GM18507 (cell line): ENCODE data around the gene GHDC.
"Not testable (repeated sequence)": the region's sequence is repeated elsewhere in the genome, so short reads cannot be mapped to it uniquely, and the experiment has no call there.

Experiments
- DNase-seq: peaks from one replicate; pipeline ENCODE4 v3.0.0; 2011; ENCODE audit warnings: low read depth; ENCODE audit not compliant: insufficient read length; ENCODE audit errors: extremely low spot score
- FAIRE-seq: peaks from 2 replicates; lab custom pipeline; 2011; peaks lifted over from hg19 to GRCh38; lab: Jason Lieb, UNC

GHDC gene

DNA sequence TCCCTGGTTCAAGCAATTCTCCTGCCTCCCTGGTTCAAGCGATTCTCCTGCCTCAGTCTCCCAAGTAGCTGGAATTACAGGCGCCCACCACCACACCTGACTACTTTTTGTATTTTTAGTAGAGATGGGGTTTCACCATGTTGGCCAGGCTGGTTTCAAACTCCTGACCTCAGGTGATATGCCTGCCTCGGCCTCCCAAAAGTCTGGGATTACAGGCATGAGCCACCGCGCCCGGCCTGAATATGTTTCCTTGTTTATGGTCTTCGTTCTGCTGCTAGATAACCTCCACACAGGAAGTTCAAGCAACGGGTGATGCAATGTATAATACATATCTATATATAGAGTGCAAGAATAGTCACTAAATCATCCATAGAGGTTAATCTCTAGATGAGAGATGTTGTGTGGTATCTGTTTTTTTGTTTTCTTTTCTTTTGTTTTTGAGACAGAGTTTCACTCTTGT lies 11.9 kb upstream of the GHDC start:
- not testable (repeated sequence) for DNase-seq, FAIRE-seq

- FAIRE-seq: no peak
- no peak for DNase-seq
Measured at GRCh38 chr17:42203354-42203753, 9.1 kb upstream of the GHDC start.

DNA sequence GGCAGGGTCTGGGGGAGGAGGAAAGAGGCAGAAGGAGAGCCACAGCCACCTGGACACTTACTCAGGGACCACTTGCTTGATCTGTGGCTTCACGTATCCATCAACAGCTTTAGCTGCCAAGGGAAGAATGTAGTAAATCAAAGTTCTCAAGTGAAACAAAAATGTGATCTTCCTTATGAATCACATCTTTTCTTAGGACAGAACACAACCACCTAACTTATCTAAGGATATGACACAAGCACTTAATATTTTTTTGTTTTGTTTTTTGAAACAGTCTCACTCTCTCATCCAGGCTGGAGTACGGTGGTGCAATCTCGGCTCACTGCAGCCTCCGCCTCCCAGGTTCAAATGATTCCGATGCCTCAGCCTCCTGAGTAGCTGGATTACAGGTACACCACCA lies 8.4 kb upstream of the GHDC start:
- DNase-seq: no peak
- no peak for FAIRE-seq

GRCh38 chr17:42202159-42202558 lies 7.9 kb upstream of the GHDC start:
- no peak for FAIRE-seq
- DNase-seq: no peak

GRCh38 chr17:42201458-42201772 lies 7.1 kb upstream of the GHDC start:
- DNase-seq (no peak), FAIRE-seq (no peak)

GRCh38 chr17:42200706-42201457 lies 6.6 kb upstream of the GHDC start:
- DNase-seq (no peak), FAIRE-seq (no peak)

DNA sequence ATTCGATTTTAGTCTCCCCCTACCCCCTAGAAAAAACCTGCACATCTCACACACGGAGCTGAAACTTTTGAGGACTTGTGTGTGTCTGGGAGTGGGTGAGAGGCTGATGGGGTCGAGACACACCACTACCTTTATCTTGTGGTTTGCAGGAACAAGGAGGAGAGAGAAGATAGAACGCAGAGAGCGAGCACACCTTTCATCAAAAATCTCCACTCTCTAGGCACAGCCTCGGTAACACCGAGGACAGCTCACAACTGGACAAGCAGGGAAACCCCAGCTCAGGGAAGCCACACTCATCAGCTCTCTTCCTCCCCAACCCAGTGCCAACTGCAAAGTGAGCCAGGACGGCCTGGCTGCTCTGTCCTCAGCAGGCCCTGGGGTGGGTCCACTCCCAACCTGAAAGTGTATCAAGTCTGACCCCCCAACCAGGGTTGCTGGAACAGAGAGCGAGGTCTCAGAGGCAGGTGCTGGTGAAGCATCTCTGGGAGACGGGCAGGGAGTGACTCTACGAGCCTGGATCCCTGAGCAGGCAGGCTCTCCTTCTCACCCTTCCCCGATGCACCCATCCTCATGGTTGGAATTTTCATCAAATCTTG lies 5.2 kb upstream of the GHDC start:
- FAIRE-seq: no peak
- no peak for DNase-seq

DNA sequence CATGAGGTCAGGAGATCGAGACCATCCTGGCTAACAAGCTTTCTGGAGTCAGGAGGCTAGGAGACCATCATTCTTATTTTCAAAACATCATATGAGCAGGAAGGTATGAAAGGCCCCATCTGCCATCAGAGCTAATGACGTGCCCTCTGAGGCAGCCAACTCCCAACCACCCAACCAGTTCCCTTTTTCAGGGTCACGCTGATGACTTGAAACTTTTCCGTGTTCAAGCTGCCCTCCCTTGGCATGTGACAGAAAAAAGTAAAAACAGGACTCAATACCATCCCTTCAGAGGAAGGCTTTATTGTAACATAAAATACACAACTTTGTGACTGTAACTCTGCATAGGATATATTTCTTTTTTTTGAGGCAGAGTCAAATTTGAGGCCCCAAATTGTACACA lies 4.6 kb upstream of the GHDC start:
- no peak for FAIRE-seq
- no peak for DNase-seq

DNA sequence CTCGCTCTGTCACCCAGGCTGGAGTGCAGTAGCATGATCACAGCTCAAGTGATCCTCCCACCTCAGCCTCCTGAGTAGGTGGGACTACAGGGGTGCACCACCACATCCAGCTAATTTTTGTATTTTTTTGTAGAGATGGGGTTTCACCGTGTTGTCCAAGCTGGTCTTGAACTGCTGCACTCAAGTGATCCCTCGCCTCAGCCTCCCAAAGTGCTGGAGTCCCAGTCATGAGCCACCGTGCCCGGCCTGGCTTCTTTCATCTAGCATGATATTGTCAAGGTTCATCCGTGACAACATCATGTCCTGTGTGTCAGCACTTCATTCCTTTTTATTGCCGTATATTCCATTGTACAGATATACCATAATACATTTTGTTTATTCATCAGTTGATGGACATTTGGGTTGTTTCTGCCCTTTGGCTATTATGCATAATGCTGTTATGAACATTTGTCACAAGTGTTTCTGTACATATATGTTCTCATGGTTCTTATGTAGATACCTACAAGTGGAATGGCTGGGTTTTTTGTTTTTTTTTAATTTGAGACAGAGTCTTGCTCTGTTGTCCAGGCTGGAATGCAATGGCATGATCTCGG lies 3.4 kb upstream of the GHDC start:
- no peak for DNase-seq
- no peak for FAIRE-seq

DNA sequence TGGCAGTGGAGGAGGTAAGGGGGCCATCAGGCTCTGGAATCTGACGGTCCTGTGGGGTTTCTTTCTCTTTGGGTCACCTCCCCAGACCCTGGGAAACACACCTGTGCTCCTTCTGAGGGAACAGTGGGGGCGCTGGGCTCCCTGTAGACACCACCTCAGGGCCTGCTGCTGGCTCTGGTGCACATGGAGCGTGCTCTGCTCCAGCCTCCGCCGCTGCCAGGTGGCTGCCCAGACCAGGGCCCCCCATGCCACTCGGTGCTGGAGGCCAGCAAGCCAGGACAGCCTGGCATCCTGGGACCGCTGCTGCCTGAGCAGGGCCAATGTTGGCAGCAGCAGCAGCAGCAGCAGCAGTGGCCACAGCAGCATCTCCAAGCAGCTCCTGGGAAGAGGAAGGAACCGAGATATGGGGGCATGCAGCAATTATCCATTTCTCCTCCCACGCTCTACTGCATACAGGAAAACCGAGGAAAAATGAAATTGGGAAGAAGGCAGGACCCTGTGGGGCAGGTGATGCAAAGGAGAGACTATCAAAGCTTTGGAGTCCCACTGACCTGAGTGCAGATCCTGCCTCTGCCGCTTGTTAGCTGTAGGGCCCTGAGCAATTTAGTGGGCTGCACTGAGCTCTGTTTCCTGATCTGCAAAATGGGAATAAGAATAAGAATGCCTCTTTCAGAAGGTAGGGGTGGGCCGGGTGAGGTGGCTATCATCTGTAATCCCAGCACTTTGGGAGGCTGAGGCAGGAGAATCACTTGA lies 902 bp downstream of the GHDC start:
- FAIRE-seq: no peak

DNA sequence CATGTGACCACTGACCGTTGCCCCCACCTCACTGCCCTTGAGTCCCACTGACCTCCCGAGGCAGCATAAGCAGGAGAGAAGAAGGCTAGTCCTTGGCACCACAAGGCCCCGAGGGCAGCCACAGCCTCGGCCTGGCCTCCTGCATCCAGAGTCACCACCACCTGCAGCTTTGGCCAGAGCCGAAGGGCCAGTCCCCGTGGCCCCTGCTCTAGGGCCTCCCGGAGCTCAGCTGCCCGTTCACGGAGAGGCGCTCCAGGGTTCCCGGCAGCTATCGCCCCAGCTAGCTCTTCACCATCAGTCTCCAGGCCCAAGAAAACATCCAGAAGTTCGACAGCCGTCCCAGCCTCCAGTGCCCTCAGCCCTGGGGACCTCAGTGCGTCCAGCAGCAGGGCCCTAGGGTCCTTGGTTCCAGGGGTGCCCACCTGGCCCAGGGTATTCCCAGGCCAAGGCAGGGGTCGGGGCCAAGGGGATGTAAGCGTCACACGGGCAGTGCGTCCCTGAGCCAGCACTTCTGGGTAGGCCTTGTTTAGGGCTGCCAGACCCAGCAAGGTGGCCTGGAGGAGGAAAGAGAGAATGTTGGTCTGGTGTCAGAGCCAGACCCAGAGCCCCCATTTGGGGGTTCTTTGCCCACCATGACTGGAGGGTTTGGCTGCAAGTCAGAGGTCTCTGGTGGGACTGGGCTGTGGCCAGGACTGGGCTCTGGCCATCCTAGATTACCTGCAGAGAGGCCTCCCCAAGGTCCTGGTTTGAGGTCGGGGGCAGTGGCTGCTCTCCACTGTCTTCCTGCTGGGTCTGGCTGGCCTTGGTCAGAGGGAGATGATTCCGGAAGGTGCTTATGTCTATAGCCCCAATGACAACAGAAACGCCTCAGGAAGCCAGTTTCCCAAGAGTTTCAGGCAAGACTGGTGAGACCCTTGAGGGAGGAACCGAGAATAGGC lies 1.8 kb downstream of the GHDC start:
- FAIRE-seq: no peak

More for the DNA sequence above, 902 bp downstream of the GHDC start:
- DNase-seq: no peak

GRCh38 chr17:42191275-42191608 lies 3.1 kb downstream of the GHDC start:
- no peak for DNase-seq
- no peak for FAIRE-seq

More for the DNA sequence above, 1.8 kb downstream of the GHDC start:
- no peak for DNase-seq

DNA sequence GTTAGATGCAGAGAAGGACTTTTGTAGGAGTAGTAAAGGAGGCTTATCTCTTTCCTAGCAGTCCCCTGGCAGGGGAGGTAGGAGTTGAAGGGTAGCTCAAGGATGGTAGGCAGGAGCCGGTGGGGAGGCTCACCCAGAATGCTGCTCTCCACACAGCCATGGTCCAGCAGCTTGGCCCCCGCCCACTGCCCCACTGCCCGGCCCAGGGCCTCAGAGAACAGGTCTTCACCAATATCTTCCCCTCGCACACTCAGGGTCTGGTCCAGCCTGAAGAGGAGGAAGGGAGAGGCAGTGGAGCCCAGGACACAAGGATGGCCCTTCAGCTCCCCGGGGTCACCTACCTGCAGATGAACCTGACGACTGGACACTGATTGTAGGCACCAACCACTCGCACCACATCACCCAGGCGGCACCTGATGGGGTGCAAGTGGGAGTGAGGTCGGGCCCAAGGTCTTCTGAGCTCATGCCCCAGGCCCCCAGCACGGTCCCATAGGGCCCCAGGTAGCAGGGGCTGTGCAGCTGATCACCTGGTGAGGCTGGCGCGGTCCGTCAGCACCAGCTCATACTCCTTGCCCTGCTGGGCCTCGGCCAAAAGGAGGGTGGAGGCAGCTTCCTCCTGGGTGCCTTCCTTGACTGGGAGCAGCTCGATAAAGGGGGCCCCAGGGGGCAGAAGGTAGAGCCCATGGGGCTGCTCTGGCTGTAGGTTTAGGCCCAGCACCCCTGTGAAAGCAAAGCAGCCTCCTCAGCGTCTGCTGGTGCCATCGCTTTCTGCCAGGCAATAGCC lies 3.6 kb downstream of the GHDC start:
- DNase-seq: no peak
- no peak for FAIRE-seq

GRCh38 chr17:42189651-42189965 lies 4.7 kb downstream of the GHDC start:
- DNase-seq (no peak), FAIRE-seq (no peak)

- no peak for DNase-seq
- no peak for FAIRE-seq
Measured at GRCh38 chr17:42188749-42189650, 5.3 kb downstream of the GHDC start.

GRCh38 chr17:42187833-42188232 lies 6.5 kb downstream of the GHDC start:
- FAIRE-seq (no peak), DNase-seq (no peak)

GRCh38 chr17:42186191-42186590 lies 8.1 kb downstream of the GHDC start:
- FAIRE-seq, DNase-seq: not testable (repeated sequence)

- no peak for DNase-seq
- no peak for FAIRE-seq
Measured at GRCh38 chr17:42185621-42185930, 8.7 kb downstream of the GHDC start.
